ENCODE data around the gene VSTM4.

VSTM4 gene

GRCh38 chr10:49037187-49037586 lies 78.1 kb downstream of the VSTM4 start:
- FAIRE-seq: no peak

GRCh38 chr10:49036638-49037037 lies 78.7 kb downstream of the VSTM4 start:
- FAIRE-seq: no peak

- no peak for FAIRE-seq
These were observed 79.4 kb downstream of the VSTM4 start for GRCh38 chr10:49035920-49036319.

- FAIRE-seq: no peak
These were observed 80.4 kb downstream of the VSTM4 start for GRCh38 chr10:49034925-49035324.

- FAIRE-seq: no peak
These were observed 81.4 kb downstream of the VSTM4 start for GRCh38 chr10:49033939-49034338.

GRCh38 chr10:49029666-49030065 lies 85.7 kb downstream of the VSTM4 start:
- no peak for FAIRE-seq

GRCh38 chr10:49028639-49029038 lies 86.7 kb downstream of the VSTM4 start:
- FAIRE-seq: no peak

- no peak for FAIRE-seq
These were observed 89.9 kb downstream of the VSTM4 start for GRCh38 chr10:49025347-49025983.

GRCh38 chr10:49024484-49024883 lies 90.8 kb downstream of the VSTM4 start:
- no peak for FAIRE-seq

GRCh38 chr10:49023752-49024151 lies 91.6 kb downstream of the VSTM4 start:
- FAIRE-seq: no peak

- FAIRE-seq: no peak
These were observed 92.3 kb downstream of the VSTM4 start for GRCh38 chr10:49023071-49023470.

GRCh38 chr10:49021685-49022084 lies 93.6 kb downstream of the VSTM4 start:
- FAIRE-seq: no peak

- FAIRE-seq: no peak
These were observed 99.6 kb downstream of the VSTM4 start for GRCh38 chr10:49015700-49016099.

- FAIRE-seq: no peak
These were observed 102.7 kb downstream of the VSTM4 start for GRCh38 chr10:49012603-49013002.

GRCh38 chr10:49011756-49012155 lies 103.6 kb downstream of the VSTM4 start:
- no peak for FAIRE-seq

- no peak for FAIRE-seq
These were observed 104.5 kb downstream of the VSTM4 start for GRCh38 chr10:49010865-49011264.

- no peak for FAIRE-seq
These were observed 105.0 kb downstream of the VSTM4 start for GRCh38 chr10:49010295-49010694.

GRCh38 chr10:49009199-49009979 lies 105.9 kb downstream of the VSTM4 start:
- FAIRE-seq: no peak

- FAIRE-seq: no peak
These were observed 106.7 kb downstream of the VSTM4 start for GRCh38 chr10:49008505-49009198.

GRCh38 chr10:49008091-49008490 lies 107.2 kb downstream of the VSTM4 start:
- FAIRE-seq: no peak

GRCh38 chr10:49007129-49007528 lies 108.2 kb downstream of the VSTM4 start:
- no peak for FAIRE-seq

GRCh38 chr10:49005270-49005669 lies 110.1 kb downstream of the VSTM4 start:
- no peak for FAIRE-seq

GRCh38 chr10:49001870-49002672 lies 113.3 kb downstream of the VSTM4 start:
- no peak for FAIRE-seq
